Prostate gland (tissue), 2 donors: ENCODE data around the gene ZNF235. TPM values are rescaled to one million over a fixed set of nuclear protein-coding genes. Genes with fewer than 3 reads are reported as not detected.
A peak's percentile ranks its signal among the peaks of the same experiment; 100 is the strongest.

ENCODE experiments used
- DNase-seq: peaks from one replicate; pipeline ENCODE4 v3.0.0-alpha.2; 2019; ENCODE audit warnings: low spot score
- H3K27ac ChIP-seq, 2 donors: fragments of 200-600 bp; sonication (generic); 2 replicates each; pipeline ENCODE4 v1.5.1; 2017 to 2019
- H3K27me3 ChIP-seq: fragments of 200-600 bp; sonication (generic); replicated peaks from 2 replicates; pipeline ENCODE4 v1.5.1; 2019; ENCODE audit not compliant: insufficient read depth
- H3K36me3 ChIP-seq, 2 donors: fragments of 200-600 bp; sonication (generic); 1 replicate in 1 of 2; 2 replicates in 1 of 2; pipeline versions ENCODE4 v1.5.1 to v1.8.1; 2017 to 2019
- H3K4me1 ChIP-seq: fragments of 200-600 bp; sonication (generic); replicated peaks from 2 replicates; pipeline ENCODE4 v1.5.1; 2019
- H3K4me3 ChIP-seq, 2 donors: fragments of 200-600 bp; sonication (generic); 2 replicates each; pipeline ENCODE4 v1.5.1; 2017 to 2019
- H3K9me3 ChIP-seq: fragments of 200-600 bp; sonication (generic); 2 replicates; pipeline ENCODE4 v1.5.1; 2017
- POLR2A ChIP-seq: fragments of 450-650 bp; IDR thresholded peaks from one replicate; pipeline ENCODE4 v1.6.1; 2016; ENCODE audit warnings: antibody characterized with exemption, mild to moderate bottlenecking
- POLR2AphosphoS5 ChIP-seq: sonication (generic); formaldehyde crosslinking; IDR thresholded peaks from one replicate; pipeline ENCODE4 v1.6.1; 2017; ENCODE audit warnings: antibody characterized with exemption
- WGBS: methylation state at CpG from one replicate; pipeline ENCODE4 v1.1.5; 2018; 5-methylcytosine and 5-hydroxymethylcytosine counted together
- intact Hi-C: fragments of 100-400 bp; cut with DNase I; formaldehyde crosslinking; loops from one replicate; pipeline ENCODE4 v1.14.2; 2022
- total RNA-seq, 2 donors: library from RNA; depleted of rRNA; stranded (reverse); fragments of >200 nt; gene quantifications; one replicate each; pipeline ENCODE4 v1.1.0, GENCODE V29; 2016
- TF ChIP-seq, protein P1 (sequence below), 4 experiments: fragments of 200-600 bp in 2 of 4; fragments of 450-650 bp in 2 of 4; sonication (generic) in 2 of 4; IDR thresholded peaks; 1 replicate in 3 of 4; 2 replicates in 1 of 4; pipeline ENCODE4 v1.5.1; 2016 to 2019; ENCODE audit warnings: antibody characterized with exemption in 4 of 4, mild to moderate bottlenecking in 2 of 4, moderate library complexity in 2 of 4

The ZNF235 gene
- total RNA-seq, 2 donors from 2014 or later: 6.2 to 13.1 TPM

DNA sequence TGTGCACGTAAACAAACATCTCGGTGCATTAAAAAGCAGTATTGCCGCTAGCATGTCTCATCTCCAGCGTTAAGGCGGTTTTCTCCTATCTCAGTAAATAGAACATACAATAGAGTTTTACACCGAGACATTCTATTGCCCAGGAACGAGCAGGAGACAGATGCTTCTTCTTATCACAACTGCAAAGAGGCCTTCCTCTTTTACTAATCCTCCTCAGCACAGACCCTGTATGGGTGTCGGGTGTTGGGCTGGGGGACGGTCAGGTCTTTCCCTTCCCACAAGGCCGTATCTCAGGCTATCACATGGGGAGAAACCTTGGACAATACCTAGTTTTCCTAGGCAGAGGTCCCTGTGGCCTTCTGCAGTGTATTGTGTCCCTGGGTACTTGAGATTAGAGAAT is 23.9 kb downstream of the ZNF235 start:
- Histone ChIP-seq H3K36me3 (no peaks in the 10 kb centered on the region), H3K4me1 (no peaks in the 10 kb centered on the region), H3K27ac (no peak overlapping the region), H3K9me3 (no peaks in the 10 kb centered on the region), H3K4me3 (no peak overlapping the region), H3K27me3 (no peaks in the 10 kb centered on the region)
- DNase-seq: no peak
- TF ChIP-seq POLR2A: no peak
- 56% methylated on average over 10 of the region's 10 CpGs for WGBS
- intact Hi-C loops: no loop called here

DNA sequence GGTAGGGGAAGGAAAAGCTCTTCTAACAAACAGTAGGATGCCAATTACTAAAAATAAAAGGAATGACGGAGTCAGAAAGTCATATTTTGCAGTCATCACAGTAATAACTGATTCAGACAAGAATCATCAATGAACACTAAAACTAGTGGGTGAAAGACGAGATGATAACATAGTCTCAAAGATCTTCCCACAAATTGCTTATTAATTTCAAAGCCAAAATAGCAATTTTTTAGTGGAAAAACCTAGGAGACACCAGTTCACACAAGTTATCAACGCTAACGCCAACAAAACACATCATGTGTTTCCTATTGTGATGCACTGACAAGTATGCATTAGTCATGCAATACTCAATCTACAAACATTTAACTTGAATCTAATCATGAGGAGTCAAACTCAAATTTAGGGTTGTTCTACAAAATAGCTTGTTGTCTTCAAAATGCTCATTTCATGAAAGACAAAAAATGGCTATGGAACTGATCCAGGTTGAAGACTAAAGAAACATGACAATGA is 26.6 kb downstream of the ZNF235 start:
- Histone ChIP-seq H3K27ac (no peak overlapping the region), H3K27me3 (no peaks in the 10 kb centered on the region), H3K4me3 (no peak overlapping the region), H3K9me3 (no peaks in the 10 kb centered on the region), H3K36me3 (peaks cover 0 to 6% of the 10 kb centered on the region in 2 donors), H3K4me1 (no peaks in the 10 kb centered on the region)
- WGBS: 90% methylated on average over 4 of the region's 4 CpGs
- DNase-seq: no peak
- intact Hi-C loops: no loop called here
- TF ChIP-seq POLR2AphosphoS5 (no peak), POLR2A (no peak)
- TF ChIP-seq, protein P1, sequence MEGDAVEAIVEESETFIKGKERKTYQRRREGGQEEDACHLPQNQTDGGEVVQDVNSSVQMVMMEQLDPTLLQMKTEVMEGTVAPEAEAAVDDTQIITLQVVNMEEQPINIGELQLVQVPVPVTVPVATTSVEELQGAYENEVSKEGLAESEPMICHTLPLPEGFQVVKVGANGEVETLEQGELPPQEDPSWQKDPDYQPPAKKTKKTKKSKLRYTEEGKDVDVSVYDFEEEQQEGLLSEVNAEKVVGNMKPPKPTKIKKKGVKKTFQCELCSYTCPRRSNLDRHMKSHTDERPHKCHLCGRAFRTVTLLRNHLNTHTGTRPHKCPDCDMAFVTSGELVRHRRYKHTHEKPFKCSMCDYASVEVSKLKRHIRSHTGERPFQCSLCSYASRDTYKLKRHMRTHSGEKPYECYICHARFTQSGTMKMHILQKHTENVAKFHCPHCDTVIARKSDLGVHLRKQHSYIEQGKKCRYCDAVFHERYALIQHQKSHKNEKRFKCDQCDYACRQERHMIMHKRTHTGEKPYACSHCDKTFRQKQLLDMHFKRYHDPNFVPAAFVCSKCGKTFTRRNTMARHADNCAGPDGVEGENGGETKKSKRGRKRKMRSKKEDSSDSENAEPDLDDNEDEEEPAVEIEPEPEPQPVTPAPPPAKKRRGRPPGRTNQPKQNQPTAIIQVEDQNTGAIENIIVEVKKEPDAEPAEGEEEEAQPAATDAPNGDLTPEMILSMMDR (IDR thresholded peaks at IDR 0.05): no peak

DNA sequence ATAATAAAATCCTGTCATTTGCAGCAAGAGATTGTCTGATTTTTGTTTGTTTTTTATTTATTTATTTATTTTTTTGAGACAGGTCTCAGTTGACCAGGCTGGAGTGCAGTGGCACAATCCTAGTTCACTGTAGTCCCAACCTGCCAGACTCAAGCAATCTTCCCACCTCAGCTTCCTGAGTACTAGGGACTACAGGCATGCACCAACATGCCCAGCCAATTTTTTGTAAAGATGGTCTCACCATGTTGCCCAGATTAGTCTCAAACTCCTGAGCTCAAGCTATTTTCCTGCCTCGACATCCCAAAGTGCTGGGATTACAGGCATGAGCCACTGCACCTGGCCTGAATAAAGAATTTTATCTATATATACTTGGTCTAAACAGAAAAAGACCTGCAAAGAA is 27.5 kb downstream of the ZNF235 start:
- H3K27me3 ChIP-seq: no peaks in the 10 kb centered on the region
- intact Hi-C loops: no loop called here
- TF ChIP-seq, protein P1 (IDR thresholded peaks at IDR 0.05): no peak
- no peak for TF ChIP-seq POLR2A
- no peak for TF ChIP-seq POLR2AphosphoS5
- no peak overlapping the region for H3K4me3 ChIP-seq
- no peak overlapping the region for H3K27ac ChIP-seq
- H3K36me3 ChIP-seq: peaks cover 0 to 6% of the 10 kb centered on the region in 2 donors
- 96% methylated on average over 1 of the region's 1 CpG for WGBS
- no peaks in the 10 kb centered on the region for H3K9me3 ChIP-seq
- no peak for DNase-seq
- H3K4me1 ChIP-seq: no peaks in the 10 kb centered on the region

DNA sequence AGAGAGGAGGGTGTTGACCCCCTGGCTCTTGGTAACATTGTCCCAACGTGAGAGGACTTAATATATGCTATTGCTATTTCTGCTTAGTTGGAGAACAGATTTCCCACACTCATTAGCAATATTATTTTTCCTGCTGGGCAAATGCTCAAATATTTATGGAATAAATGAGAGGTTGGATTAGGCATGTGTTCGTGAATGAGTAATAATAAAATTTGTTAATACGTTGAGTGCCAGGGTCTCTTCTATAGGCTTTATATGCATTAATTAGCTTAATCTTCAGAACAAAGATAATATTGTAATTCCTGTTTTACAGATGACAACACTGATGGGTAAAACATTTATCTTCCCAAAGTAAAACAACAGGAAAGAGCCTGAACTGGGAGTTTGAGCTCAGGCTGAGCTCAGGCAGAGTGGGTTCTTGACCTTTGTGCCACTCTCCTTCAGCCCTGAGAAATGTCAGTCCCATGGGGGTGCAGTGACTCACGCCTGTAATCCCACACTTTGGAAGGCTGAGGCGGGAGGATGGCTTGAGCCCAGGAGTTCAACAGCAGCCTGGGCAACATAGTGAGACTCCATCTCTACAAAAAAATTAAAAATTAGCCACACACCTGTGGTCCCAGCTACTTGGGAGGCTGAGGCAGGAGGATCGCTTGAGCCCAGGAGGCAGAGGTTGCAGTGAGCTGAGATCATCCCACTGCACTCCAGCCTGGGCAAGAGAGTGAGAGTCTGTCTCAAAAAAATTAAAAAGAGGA is 44.0 kb downstream of the ZNF235 start:
- TF ChIP-seq, protein P1 (IDR thresholded peaks at IDR 0.05): no peak
- TF ChIP-seq POLR2AphosphoS5: no peak
- TF ChIP-seq POLR2A: no peak
- Histone ChIP-seq H3K4me3 (peak overlapping the region in 1 of 2 donors; percentile 43), H3K27me3 (no peaks in the 10 kb centered on the region), H3K9me3 (no peaks in the 10 kb centered on the region), H3K36me3 (no peaks in the 10 kb centered on the region), H3K27ac (no peak overlapping the region), H3K4me1 (no peaks in the 10 kb centered on the region)
- 64% methylated on average over 6 of the region's 6 CpGs for WGBS
- intact Hi-C loops: no loop called here
- DNase-seq: no peak

DNA sequence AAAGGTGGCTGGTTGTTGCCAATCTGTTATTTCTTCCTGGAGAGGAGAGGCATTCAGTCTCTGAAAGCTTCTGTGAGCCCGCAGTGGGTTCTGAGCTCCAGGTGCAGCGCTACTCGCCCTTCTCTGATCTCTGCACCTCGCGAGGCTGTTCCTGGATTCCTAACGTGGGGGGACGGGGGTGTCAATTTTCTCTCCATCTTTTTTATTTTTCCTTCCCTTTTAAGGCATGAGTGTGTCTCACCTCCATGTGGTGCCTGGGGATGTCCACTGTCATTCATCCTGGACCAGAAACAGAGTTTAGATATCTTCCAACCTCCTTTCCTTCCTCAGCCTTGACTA is 44.5 kb downstream of the ZNF235 start:
- Histone ChIP-seq H3K36me3 (no peaks in the 10 kb centered on the region), H3K9me3 (no peaks in the 10 kb centered on the region), H3K4me1 (no peaks in the 10 kb centered on the region), H3K27me3 (no peaks in the 10 kb centered on the region), H3K27ac (peak overlapping the region in 1 of 2 donors; percentile 61), H3K4me3 (peak overlapping the region; percentile 19 to 43)
- no peak for DNase-seq
- TF ChIP-seq, protein P1 (IDR thresholded peaks at IDR 0.05): no peak
- TF ChIP-seq POLR2AphosphoS5 (no peak), POLR2A (no peak)
- 3% methylated on average over 7 of the region's 7 CpGs for WGBS
- intact Hi-C loops: no loop called here
